GM03348 (cell line): Measurements from ENCODE around the gene TMEM72.

Source experiments
- DNase-seq: peaks from one replicate; pipeline ENCODE4 v3.0.0; 2012; ENCODE audit warnings: low spot score

TMEM72 gene

GRCh38 chr10:44890696-44891563 lies 20.2 kb upstream of the TMEM72 start:
- DNase-seq, result no peak

- DNase-seq, result no peak
Observed at GRCh38 chr10:44891721-44892120, 19.4 kb upstream of the TMEM72 start.

GRCh38 chr10:44893604-44894468 lies 17.3 kb upstream of the TMEM72 start:
- DNase-seq, result no peak

GRCh38 chr10:44894691-44895090 lies 16.4 kb upstream of the TMEM72 start:
- no peak for DNase-seq

GRCh38 chr10:44895280-44895679 lies 15.9 kb upstream of the TMEM72 start:
- DNase-seq, result no peak

- DNase-seq, result no peak
Observed at GRCh38 chr10:44897049-44897448, 14.1 kb upstream of the TMEM72 start.

- no peak for DNase-seq
Observed at GRCh38 chr10:44898665-44899064, 12.5 kb upstream of the TMEM72 start.

- no peak for DNase-seq
Observed at GRCh38 chr10:44899450-44900080, 11.6 kb upstream of the TMEM72 start.

GRCh38 chr10:44902941-44903545 lies 8.1 kb upstream of the TMEM72 start:
- no peak for DNase-seq

GRCh38 chr10:44906486-44906885 lies 4.7 kb upstream of the TMEM72 start:
- DNase-seq, result no peak

- no peak for DNase-seq
Observed at GRCh38 chr10:44907556-44907955, 3.6 kb upstream of the TMEM72 start.

- no peak for DNase-seq
Observed at GRCh38 chr10:44908066-44908749, 2.9 kb upstream of the TMEM72 start.

- no peak for DNase-seq
Observed at GRCh38 chr10:44908936-44909630, 2.1 kb upstream of the TMEM72 start.

GRCh38 chr10:44909910-44910309 lies 1.2 kb upstream of the TMEM72 start:
- no peak for DNase-seq

- no peak for DNase-seq
Observed at GRCh38 chr10:44910602-44911001, 535 bp upstream of the TMEM72 start.

GRCh38 chr10:44911951-44912350 lies 814 bp downstream of the TMEM72 start:
- no peak for DNase-seq

GRCh38 chr10:44913350-44914081 lies 2.4 kb downstream of the TMEM72 start:
- DNase-seq, result no peak

- DNase-seq, result no peak
Observed at GRCh38 chr10:44914891-44915290, 3.8 kb downstream of the TMEM72 start.

- no peak for DNase-seq
Observed at GRCh38 chr10:44916429-44916828, 5.3 kb downstream of the TMEM72 start.

- no peak for DNase-seq
Observed at GRCh38 chr10:44917848-44918247, 6.7 kb downstream of the TMEM72 start.
